HL-60 (cell line): Measurements from ENCODE around the gene PCDHB8.

Experiments used
- GABPA ChIP-seq: IDR thresholded peaks from 2 replicates; pipeline ENCODE4 v1.6.1; 2012; ENCODE audit warnings: low read depth
- POLR2AphosphoS5 ChIP-seq: IDR thresholded peaks from 2 replicates; pipeline ENCODE4 v1.6.1; 2012; ENCODE audit warnings: low read depth
- TF ChIP-seq, protein P1 (sequence below): IDR thresholded peaks from 2 replicates; pipeline ENCODE4 v1.6.1; 2012; ENCODE audit warnings: low read depth; ENCODE audit not compliant: insufficient replicate concordance
- TF ChIP-seq, protein P2 (sequence below): IDR thresholded peaks from one replicate; pipeline ENCODE4 v1.5.1; 2011; ENCODE audit warnings: low read length, control low read depth, inconsistent platforms; ENCODE audit not compliant: insufficient read depth

DNA sequence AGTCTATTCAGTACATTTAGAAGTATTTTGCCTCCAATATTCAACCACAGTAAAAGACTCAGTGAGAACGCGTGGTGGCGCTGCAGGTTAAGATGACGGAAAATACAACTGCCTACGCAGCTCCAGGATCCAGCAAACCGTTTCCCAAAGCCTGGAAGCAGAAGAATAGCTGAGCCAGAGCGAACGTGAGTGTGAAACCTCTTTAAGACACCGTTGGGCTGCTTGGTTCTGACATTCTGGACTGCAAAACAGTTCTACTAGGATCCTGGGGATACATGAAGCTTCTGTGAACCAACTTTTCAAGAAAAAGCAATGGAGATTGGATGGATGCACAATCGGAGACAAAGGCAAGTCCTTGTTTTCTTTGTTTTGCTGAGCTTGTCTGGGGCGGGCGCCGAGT, 4.7 kb downstream of the PCDHB8 start, which contains the start of gene PCDHB16:
- TF ChIP-seq, protein P1, sequence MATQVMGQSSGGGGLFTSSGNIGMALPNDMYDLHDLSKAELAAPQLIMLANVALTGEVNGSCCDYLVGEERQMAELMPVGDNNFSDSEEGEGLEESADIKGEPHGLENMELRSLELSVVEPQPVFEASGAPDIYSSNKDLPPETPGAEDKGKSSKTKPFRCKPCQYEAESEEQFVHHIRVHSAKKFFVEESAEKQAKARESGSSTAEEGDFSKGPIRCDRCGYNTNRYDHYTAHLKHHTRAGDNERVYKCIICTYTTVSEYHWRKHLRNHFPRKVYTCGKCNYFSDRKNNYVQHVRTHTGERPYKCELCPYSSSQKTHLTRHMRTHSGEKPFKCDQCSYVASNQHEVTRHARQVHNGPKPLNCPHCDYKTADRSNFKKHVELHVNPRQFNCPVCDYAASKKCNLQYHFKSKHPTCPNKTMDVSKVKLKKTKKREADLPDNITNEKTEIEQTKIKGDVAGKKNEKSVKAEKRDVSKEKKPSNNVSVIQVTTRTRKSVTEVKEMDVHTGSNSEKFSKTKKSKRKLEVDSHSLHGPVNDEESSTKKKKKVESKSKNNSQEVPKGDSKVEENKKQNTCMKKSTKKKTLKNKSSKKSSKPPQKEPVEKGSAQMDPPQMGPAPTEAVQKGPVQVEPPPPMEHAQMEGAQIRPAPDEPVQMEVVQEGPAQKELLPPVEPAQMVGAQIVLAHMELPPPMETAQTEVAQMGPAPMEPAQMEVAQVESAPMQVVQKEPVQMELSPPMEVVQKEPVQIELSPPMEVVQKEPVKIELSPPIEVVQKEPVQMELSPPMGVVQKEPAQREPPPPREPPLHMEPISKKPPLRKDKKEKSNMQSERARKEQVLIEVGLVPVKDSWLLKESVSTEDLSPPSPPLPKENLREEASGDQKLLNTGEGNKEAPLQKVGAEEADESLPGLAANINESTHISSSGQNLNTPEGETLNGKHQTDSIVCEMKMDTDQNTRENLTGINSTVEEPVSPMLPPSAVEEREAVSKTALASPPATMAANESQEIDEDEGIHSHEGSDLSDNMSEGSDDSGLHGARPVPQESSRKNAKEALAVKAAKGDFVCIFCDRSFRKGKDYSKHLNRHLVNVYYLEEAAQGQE: no peak
- TF ChIP-seq, protein P2, sequence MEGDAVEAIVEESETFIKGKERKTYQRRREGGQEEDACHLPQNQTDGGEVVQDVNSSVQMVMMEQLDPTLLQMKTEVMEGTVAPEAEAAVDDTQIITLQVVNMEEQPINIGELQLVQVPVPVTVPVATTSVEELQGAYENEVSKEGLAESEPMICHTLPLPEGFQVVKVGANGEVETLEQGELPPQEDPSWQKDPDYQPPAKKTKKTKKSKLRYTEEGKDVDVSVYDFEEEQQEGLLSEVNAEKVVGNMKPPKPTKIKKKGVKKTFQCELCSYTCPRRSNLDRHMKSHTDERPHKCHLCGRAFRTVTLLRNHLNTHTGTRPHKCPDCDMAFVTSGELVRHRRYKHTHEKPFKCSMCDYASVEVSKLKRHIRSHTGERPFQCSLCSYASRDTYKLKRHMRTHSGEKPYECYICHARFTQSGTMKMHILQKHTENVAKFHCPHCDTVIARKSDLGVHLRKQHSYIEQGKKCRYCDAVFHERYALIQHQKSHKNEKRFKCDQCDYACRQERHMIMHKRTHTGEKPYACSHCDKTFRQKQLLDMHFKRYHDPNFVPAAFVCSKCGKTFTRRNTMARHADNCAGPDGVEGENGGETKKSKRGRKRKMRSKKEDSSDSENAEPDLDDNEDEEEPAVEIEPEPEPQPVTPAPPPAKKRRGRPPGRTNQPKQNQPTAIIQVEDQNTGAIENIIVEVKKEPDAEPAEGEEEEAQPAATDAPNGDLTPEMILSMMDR: no peak
- TF ChIP-seq POLR2AphosphoS5 (no peak), GABPA (no peak)
